Measurements from ENCODE around the gene CHRNA9.
"Not testable (repeated sequence)": the region's sequence is repeated elsewhere in the genome, so short reads cannot be mapped to it uniquely, and the experiment has no call there.

Gene CHRNA9

DNA sequence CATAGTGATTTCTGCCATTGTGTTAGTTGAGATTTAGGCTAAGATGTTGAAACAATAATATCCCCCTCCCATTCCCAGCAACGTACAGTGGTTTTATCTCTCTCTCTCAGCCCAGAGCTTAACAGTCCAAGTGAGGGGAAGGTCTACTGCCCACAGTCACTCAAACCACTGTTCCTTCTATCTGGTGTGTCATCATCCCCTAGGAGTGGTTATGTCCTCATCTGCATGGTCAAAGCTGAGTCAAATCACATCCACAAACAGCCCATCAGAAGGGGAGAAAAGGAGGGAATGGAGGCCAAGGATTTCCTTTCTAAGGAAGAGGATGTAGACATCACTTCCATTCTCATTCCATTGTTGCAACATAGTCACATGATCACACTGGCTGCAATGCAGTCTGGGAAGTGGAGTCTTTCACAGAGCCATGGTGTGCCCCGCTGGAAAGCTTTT is 42.8 kb upstream of the CHRNA9 start:
- H3K4me3 Mint-ChIP-seq, result no peak overlapping the region
- no peaks in the 10 kb centered on the region for H3K36me3 Mint-ChIP-seq (ENCODE audit: low read depth)
- no peak for DNase-seq
- H3K9me3 Mint-ChIP-seq, result peaks cover 5% of the 10 kb centered on the region
- H3K27me3 Mint-ChIP-seq (ENCODE audit: low read depth, poor library complexity), result peaks cover 16% of the 10 kb centered on the region
- no peak overlapping the region for H3K27ac Mint-ChIP-seq
- TF ChIP-seq, protein P1, sequence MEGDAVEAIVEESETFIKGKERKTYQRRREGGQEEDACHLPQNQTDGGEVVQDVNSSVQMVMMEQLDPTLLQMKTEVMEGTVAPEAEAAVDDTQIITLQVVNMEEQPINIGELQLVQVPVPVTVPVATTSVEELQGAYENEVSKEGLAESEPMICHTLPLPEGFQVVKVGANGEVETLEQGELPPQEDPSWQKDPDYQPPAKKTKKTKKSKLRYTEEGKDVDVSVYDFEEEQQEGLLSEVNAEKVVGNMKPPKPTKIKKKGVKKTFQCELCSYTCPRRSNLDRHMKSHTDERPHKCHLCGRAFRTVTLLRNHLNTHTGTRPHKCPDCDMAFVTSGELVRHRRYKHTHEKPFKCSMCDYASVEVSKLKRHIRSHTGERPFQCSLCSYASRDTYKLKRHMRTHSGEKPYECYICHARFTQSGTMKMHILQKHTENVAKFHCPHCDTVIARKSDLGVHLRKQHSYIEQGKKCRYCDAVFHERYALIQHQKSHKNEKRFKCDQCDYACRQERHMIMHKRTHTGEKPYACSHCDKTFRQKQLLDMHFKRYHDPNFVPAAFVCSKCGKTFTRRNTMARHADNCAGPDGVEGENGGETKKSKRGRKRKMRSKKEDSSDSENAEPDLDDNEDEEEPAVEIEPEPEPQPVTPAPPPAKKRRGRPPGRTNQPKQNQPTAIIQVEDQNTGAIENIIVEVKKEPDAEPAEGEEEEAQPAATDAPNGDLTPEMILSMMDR (IDR thresholded peaks at IDR 0.05), result no peak
- H3K4me1 Mint-ChIP-seq, result no peaks in the 10 kb centered on the region

DNA sequence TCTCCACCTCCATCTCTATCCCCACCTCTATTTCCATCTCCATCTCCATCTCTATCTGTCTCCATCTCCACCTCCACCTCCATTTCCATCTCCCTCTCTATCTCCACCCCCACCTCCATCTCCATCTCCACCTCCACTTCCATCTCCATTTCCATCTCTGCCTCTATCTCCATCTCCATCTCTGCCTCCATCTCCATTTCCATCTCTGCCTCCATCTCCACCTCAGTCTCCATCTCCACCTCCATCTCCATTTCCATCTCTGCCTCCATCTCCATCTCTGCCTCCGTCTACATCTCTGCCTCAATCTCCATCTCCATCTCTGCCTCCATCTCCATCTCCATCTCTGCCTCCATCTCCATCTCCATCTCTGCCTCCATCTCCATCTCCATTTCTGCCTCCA is 40.8 kb upstream of the CHRNA9 start:
- H3K9me3 Mint-ChIP-seq, result peaks cover 5% of the 10 kb centered on the region
- peaks cover 8% of the 10 kb centered on the region for H3K27me3 Mint-ChIP-seq (ENCODE audit: low read depth, poor library complexity)
- no peaks in the 10 kb centered on the region for H3K36me3 Mint-ChIP-seq (ENCODE audit: low read depth)
- TF ChIP-seq, protein P1 (IDR thresholded peaks at IDR 0.05), result no peak
- no peak overlapping the region for H3K4me3 Mint-ChIP-seq
- H3K27ac Mint-ChIP-seq, result no peak overlapping the region
- H3K4me1 Mint-ChIP-seq, result no peaks in the 10 kb centered on the region
- DNase-seq, result no peak

- H3K27ac Mint-ChIP-seq; H3K4me1 Mint-ChIP-seq; H3K36me3 Mint-ChIP-seq (ENCODE audit: low read depth); H3K27me3 Mint-ChIP-seq (ENCODE audit: low read depth, poor library complexity); DNase-seq; H3K4me3 Mint-ChIP-seq; H3K9me3 Mint-ChIP-seq: not testable (repeated sequence)
Observed at GRCh38 chr4:40295030-40295429, 40.1 kb upstream of the CHRNA9 start.

GRCh38 chr4:40295572-40295971 is 39.6 kb upstream of the CHRNA9 start:
- Mint-ChIP-seq H3K9me3 (peaks cover 5% of the 10 kb centered on the region), H3K27ac (no peak overlapping the region), H3K4me1 (no peaks in the 10 kb centered on the region), H3K27me3 (ENCODE audit: low read depth, poor library complexity) (peaks cover 4% of the 10 kb centered on the region), H3K36me3 (ENCODE audit: low read depth) (no peaks in the 10 kb centered on the region), H3K4me3 (no peak overlapping the region)
- no peak for DNase-seq
- TF ChIP-seq, protein P1 (IDR thresholded peaks at IDR 0.05), result no peak

DNA sequence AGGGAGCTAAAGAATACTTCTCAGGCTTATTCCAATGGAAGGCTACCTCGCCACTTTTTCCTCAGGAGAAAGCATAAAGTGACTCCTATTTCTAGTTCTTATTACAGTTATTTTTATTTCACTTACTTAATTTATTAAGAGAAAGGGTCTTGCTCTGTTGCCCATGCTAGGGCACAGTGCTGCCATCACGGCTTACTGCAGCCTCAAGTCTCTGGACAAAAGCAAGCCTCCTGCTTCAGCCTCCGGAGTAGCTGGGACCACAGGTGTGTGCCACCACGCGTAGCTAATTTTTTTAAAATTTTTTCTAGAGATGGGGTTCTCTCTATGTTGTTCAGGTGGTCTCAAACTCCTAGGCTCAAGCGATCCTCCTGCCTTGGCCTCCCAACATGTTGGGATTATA is 36.0 kb upstream of the CHRNA9 start:
- peaks cover 4% of the 10 kb centered on the region for H3K36me3 Mint-ChIP-seq (ENCODE audit: low read depth)
- no peaks in the 10 kb centered on the region for H3K27me3 Mint-ChIP-seq (ENCODE audit: low read depth, poor library complexity)
- peaks cover 9% of the 10 kb centered on the region for H3K4me1 Mint-ChIP-seq
- TF ChIP-seq, protein P1 (IDR thresholded peaks at IDR 0.05), result no peak
- H3K9me3 Mint-ChIP-seq, result peaks cover 7% of the 10 kb centered on the region
- no peak overlapping the region for H3K27ac Mint-ChIP-seq
- DNase-seq, result no peak
- no peak overlapping the region for H3K4me3 Mint-ChIP-seq

DNA sequence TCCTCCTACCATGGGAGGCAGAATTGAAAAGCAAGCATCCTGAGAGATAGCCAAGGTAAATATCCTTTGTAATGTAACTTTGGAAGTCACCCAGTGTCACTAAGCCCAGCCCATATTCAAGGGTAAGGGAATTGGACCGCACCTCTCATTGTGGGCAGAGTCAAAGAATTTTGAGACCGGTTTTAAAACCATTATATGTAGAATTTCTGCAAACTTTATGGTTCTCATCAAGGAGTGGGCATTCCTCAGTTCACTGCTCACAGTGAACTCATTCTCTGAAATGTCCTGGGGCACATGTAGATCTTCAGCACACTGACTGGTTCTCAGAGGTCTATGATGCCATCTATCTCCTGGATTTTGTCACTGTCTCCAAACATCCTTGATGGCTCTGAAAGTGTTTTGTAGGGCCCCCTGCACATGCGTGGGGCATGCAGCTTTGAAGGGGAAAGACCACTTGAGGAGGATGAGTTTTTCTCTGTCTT is 35.3 kb upstream of the CHRNA9 start:
- Mint-ChIP-seq H3K27me3 (ENCODE audit: low read depth, poor library complexity) (peaks cover 4% of the 10 kb centered on the region), H3K9me3 (peaks cover 13% of the 10 kb centered on the region), H3K4me3 (no peak overlapping the region), H3K27ac (no peak overlapping the region), H3K36me3 (ENCODE audit: low read depth) (peaks cover 9% of the 10 kb centered on the region), H3K4me1 (peaks cover 9% of the 10 kb centered on the region)
- TF ChIP-seq, protein P1 (IDR thresholded peaks at IDR 0.05), result no peak
- no peak for DNase-seq

All from nephron progenitor cell (in vitro differentiated cells).